Measurements from ENCODE around the gene TACC2. TPM values are rescaled to one million over a fixed set of nuclear protein-coding genes. Genes with fewer than 3 reads are reported as not detected.

Gene TACC2
- total RNA-seq, 5 donors from 2014 or later (not counting 1 experiment from before 2014, with no cell fraction given) = 0.46 to 0.70 (median 0.60) TPM; not detected in 2

DNA sequence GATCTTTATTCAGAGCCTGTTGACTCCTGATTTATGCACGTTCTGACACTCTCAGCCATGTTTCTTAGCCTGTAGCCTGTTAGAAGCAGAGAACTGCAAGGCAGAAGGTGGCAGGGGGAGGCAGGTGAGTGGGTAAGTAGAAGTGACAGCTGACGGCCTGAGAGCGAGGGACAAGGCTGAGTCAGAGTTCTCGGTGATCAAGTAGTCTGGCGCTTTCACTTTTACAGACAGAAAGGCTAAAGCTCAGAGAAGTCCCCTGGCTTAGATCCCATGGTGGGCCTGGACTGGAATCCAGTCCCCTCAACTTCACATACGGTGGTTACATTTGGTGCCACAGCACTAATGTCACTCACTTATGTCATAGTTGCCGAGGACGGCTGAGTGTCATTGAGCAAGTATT, 139.0 kb downstream of the TACC2 start:
- no peak overlapping the region for H3K4me3 Mint-ChIP-seq
- no peak for DNase-seq
- ATAC-seq (replicated peaks in 1 of 4) = no peak
- ChIA-PET CTCF (no interaction called here), POLR2A (no interaction called here)
- H3K4me1 ChIP-seq (ENCODE audit: control insufficient read depth in 1 of 2, extremely low read depth in 1 of 2, insufficient read depth in 2 of 2, low read length in 2 of 2) = no peaks in the 10 kb centered on the region
- H3K27ac Mint-ChIP-seq = no peak overlapping the region
- no peaks in the 10 kb centered on the region for H3K36me3 ChIP-seq (ENCODE audit: control insufficient read depth in 2 of 2, extremely low read depth in 1 of 2, insufficient read depth in 1 of 2, low read length in 1 of 2)
- peaks cover 11 to 14% of the 10 kb centered on the region in 2 donors for H3K27me3 Mint-ChIP-seq
- peaks cover 0 to 6% of the 10 kb centered on the region in 2 experiments for H3K27me3 ChIP-seq (replicated peaks in 1 of 2; ENCODE audit: control insufficient read depth in 2 of 2, extremely low read depth in 1 of 2, insufficient read depth in 2 of 2, low read length in 1 of 2)
- H3K27ac ChIP-seq (ENCODE audit: low read length) = no peak overlapping the region
- no peaks in the 10 kb centered on the region for H3K36me3 Mint-ChIP-seq
- H3K9me3 Mint-ChIP-seq = no peaks in the 10 kb centered on the region
- no peaks in the 10 kb centered on the region for H3K4me1 Mint-ChIP-seq
- no peak overlapping the region for H3K4me3 ChIP-seq (ENCODE audit: control insufficient read depth in 1 of 2, extremely low read depth in 1 of 2, low read length in 1 of 2)
- no peaks in the 10 kb centered on the region for H3K9me3 ChIP-seq
- WGBS (ENCODE audit: insufficient coverage) = 79% methylated on average over 5 of the region's 8 CpGs

DNA sequence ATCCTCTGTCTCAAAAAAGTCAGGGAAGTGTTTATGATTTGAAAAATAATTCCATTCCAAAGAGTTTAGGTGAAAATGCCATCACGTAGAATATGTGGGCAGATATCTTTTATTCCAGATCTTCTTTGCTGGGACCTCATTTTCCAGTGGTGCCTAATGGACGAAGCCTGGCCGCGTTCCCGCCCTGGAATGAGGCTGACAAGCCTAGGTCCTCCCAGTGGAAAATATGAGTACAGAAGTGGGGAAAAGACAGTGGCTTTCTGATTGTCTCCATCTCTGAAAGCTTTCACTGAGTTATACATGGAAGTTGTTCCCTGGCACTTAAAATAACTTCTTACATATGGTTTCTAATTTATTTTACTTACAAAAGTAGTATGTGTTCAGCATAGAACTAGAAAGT, 139.4 kb downstream of the TACC2 start:
- WGBS (ENCODE audit: insufficient coverage) = 94% methylated on average over 5 of the region's 5 CpGs
- no peak for DNase-seq
- H3K9me3 ChIP-seq = no peaks in the 10 kb centered on the region
- ChIA-PET POLR2A (no interaction called here), CTCF (no interaction called here)
- no peak overlapping the region for H3K4me3 ChIP-seq (ENCODE audit: control insufficient read depth in 1 of 2, extremely low read depth in 1 of 2, low read length in 1 of 2)
- no peak overlapping the region for H3K27ac ChIP-seq (ENCODE audit: low read length)
- no peaks in the 10 kb centered on the region for H3K36me3 ChIP-seq (ENCODE audit: control insufficient read depth in 2 of 2, extremely low read depth in 1 of 2, insufficient read depth in 1 of 2, low read length in 1 of 2)
- no peak for ATAC-seq (replicated peaks in 1 of 4)
- no peaks in the 10 kb centered on the region for H3K4me1 ChIP-seq (ENCODE audit: control insufficient read depth in 1 of 2, extremely low read depth in 1 of 2, insufficient read depth in 2 of 2, low read length in 2 of 2)
- peaks cover 0 to 4% of the 10 kb centered on the region in 2 experiments for H3K27me3 ChIP-seq (replicated peaks in 1 of 2; ENCODE audit: control insufficient read depth in 2 of 2, extremely low read depth in 1 of 2, insufficient read depth in 2 of 2, low read length in 1 of 2)
- Mint-ChIP-seq H3K27ac (no peak overlapping the region), H3K27me3 (peaks cover 15 to 17% of the 10 kb centered on the region in 2 donors), H3K4me3 (no peak overlapping the region), H3K4me1 (no peaks in the 10 kb centered on the region), H3K9me3 (no peaks in the 10 kb centered on the region), H3K36me3 (no peaks in the 10 kb centered on the region)

DNA sequence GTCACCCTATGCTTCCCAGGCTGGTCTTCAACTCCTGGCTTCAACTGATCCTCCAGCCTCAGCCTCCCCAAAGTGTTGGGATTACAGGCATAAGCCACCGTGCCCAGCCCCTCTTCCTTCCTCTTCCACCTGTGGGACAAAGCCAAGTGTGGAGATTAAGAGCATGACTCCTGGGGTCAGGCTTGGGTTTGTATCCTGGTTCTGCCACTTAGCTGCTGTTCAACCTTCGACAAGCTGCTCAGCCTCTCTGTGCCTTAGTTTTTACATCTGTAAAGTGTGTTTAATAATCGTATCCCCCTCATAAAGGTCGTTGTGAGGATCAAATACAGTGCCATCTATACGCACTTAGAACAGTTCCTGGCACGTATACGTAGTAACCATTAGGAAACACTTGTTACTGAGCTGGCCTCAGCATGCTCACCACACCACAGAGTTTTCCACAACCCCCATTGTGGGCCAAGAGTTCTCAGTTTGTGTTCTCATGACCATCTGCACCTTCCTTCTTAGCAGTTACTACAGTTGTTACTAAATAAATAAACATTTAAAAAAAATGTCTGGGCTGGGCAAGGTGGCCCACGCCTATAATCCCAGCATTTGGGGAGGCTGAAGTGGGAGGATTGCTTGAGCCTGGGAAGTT, 141.6 kb downstream of the TACC2 start:
- no peak for ATAC-seq (replicated peaks in 1 of 4)
- Mint-ChIP-seq H3K27ac (no peak overlapping the region), H3K4me3 (no peak overlapping the region), H3K36me3 (no peaks in the 10 kb centered on the region), H3K4me1 (no peaks in the 10 kb centered on the region), H3K27me3 (peaks cover 17 to 20% of the 10 kb centered on the region in 2 donors), H3K9me3 (no peaks in the 10 kb centered on the region)
- Histone ChIP-seq H3K27me3 (replicated peaks in 1 of 2; ENCODE audit: control insufficient read depth in 2 of 2, extremely low read depth in 1 of 2, insufficient read depth in 2 of 2, low read length in 1 of 2) (peaks cover 0 to 10% of the 10 kb centered on the region in 2 experiments), H3K36me3 (ENCODE audit: control insufficient read depth in 2 of 2, extremely low read depth in 1 of 2, insufficient read depth in 1 of 2, low read length in 1 of 2) (no peaks in the 10 kb centered on the region), H3K9me3 (no peaks in the 10 kb centered on the region), H3K4me1 (ENCODE audit: control insufficient read depth in 1 of 2, extremely low read depth in 1 of 2, insufficient read depth in 2 of 2, low read length in 2 of 2) (no peaks in the 10 kb centered on the region), H3K4me3 (ENCODE audit: control insufficient read depth in 1 of 2, extremely low read depth in 1 of 2, low read length in 1 of 2) (no peak overlapping the region), H3K27ac (ENCODE audit: low read length) (no peak overlapping the region)
- DNase-seq = no peak
- ChIA-PET POLR2A (no interaction called here), CTCF (no interaction called here)
- no CpG with 5 or more reads among the region's 8 CpGs for WGBS (ENCODE audit: insufficient coverage)

DNA sequence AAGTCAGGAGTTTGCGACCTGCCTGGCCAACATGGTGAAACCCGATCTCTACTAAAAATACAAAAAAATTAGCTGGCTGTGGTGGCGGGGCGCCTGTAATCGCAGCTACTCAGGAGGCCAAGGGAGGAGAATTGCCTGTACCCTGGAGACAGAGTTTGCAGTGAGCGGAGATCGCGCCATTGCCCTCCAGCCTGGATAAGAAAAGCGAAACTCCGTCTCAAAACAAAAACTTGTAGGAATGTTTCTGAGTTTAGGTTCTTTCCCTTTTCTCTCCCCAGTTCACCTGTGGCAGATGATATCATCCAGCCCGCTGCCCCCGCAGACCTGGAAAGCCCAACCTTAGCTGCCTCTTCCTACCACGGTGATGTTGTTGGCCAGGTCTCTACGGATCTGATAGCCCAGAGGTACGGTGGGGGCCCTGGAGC, 143.4 kb downstream of the TACC2 start:
- 93% methylated on average over 5 of the region's 15 CpGs for WGBS (ENCODE audit: insufficient coverage)
- Histone ChIP-seq H3K36me3 (ENCODE audit: control insufficient read depth in 2 of 2, extremely low read depth in 1 of 2, insufficient read depth in 1 of 2, low read length in 1 of 2) (no peaks in the 10 kb centered on the region), H3K4me1 (ENCODE audit: control insufficient read depth in 1 of 2, extremely low read depth in 1 of 2, insufficient read depth in 2 of 2, low read length in 2 of 2) (no peaks in the 10 kb centered on the region), H3K27me3 (replicated peaks in 1 of 2; ENCODE audit: control insufficient read depth in 2 of 2, extremely low read depth in 1 of 2, insufficient read depth in 2 of 2, low read length in 1 of 2) (peaks cover 0 to 7% of the 10 kb centered on the region in 2 experiments), H3K9me3 (no peaks in the 10 kb centered on the region), H3K4me3 (ENCODE audit: control insufficient read depth in 1 of 2, extremely low read depth in 1 of 2, low read length in 1 of 2) (no peak overlapping the region), H3K27ac (ENCODE audit: low read length) (no peak overlapping the region)
- ATAC-seq (replicated peaks in 1 of 4) (no peak), DNase-seq (no peak)
- Mint-ChIP-seq H3K4me3 (no peak overlapping the region), H3K27ac (no peak overlapping the region), H3K27me3 (peaks cover 17 to 20% of the 10 kb centered on the region in 2 donors), H3K4me1 (no peaks in the 10 kb centered on the region), H3K36me3 (no peaks in the 10 kb centered on the region), H3K9me3 (no peaks in the 10 kb centered on the region)
- POLR2A ChIA-PET = no interaction called here
- CTCF ChIA-PET = no interaction called here

DNA sequence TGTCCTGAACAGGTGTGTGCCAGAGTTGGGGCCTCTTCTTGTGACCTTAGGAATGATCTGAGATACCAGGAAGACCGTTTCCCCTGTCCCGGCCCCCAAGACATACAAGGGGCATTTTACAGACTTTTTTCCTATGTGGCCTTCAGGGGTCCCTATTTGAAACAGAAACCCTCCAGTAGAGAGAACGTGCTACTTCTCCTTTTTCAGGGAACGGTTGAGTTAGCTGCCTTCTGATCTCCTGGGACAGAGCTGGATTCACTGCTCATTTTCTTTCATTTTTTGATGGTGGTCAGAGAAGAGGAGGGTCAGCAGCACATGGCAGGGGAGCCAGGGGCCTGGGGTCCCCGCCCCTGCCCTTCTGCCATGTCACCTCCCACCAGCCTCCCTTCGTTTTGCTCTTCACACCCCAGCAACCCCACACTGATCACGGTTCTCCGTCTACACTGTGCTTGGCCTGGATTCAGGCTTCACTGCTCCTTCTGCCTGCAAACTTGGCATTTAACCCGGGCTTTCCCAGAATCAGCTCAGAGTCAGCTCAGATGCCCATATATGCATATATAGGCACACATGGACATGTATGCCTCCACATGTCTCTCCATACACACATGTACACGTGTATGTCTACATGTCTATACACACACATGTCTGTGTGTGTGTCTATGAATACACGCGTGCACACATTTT, 144.1 kb downstream of the TACC2 start:
- ATAC-seq (replicated peaks in 1 of 4) (no peak), DNase-seq (no peak)
- H3K9me3 ChIP-seq = no peaks in the 10 kb centered on the region
- no peak overlapping the region for H3K27ac ChIP-seq (ENCODE audit: low read length)
- Mint-ChIP-seq H3K27ac (no peak overlapping the region), H3K4me1 (no peaks in the 10 kb centered on the region), H3K27me3 (peaks cover 10 to 14% of the 10 kb centered on the region in 2 donors), H3K4me3 (no peak overlapping the region), H3K9me3 (no peaks in the 10 kb centered on the region), H3K36me3 (no peaks in the 10 kb centered on the region)
- POLR2A ChIA-PET = no interaction called here
- H3K36me3 ChIP-seq (ENCODE audit: control insufficient read depth in 2 of 2, extremely low read depth in 1 of 2, insufficient read depth in 1 of 2, low read length in 1 of 2) = no peaks in the 10 kb centered on the region
- 55% methylated on average over 7 of the region's 12 CpGs for WGBS (ENCODE audit: insufficient coverage)
- H3K4me1 ChIP-seq (ENCODE audit: control insufficient read depth in 1 of 2, extremely low read depth in 1 of 2, insufficient read depth in 2 of 2, low read length in 2 of 2) = no peaks in the 10 kb centered on the region
- CTCF ChIA-PET = no interaction called here
- H3K4me3 ChIP-seq (ENCODE audit: control insufficient read depth in 1 of 2, extremely low read depth in 1 of 2, low read length in 1 of 2) = no peak overlapping the region
- peaks cover 0 to 7% of the 10 kb centered on the region in 2 experiments for H3K27me3 ChIP-seq (replicated peaks in 1 of 2; ENCODE audit: control insufficient read depth in 2 of 2, extremely low read depth in 1 of 2, insufficient read depth in 2 of 2, low read length in 1 of 2)

DNA sequence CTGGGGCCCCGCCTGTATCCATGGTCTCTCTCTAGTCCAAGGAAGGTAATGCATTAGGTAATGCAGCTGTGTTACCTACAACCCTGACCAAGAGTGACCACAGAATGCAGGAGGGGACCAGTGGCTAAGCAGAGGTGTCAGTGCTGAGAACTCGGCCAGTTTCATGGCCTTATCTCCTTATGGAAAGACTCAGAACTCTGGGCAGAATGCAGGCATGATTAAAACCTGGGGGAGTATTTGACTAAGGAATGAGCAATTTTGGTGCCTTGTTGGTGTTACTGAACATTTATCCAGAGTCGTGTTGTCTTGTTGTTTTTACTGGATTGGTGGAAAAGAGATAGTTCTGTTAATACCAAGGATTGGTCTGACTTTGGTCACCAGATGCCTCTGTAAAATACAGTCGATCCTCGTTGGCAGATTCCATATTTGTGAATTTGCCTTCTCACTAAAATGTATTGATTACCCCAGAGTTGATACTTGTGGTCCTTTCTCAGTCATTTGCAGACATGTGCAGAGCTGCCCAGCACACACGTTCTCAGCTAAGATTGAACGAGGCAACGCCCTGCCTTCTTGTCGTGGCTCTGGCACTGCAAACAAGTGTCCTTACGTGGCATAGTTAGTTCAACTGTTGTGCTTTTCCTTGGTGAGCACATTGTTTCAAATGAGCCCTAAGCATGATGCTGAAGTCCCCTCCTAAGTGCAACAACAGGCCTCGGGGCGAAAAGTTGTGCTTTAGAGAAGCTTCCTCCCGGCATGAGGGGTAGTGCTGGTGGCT, 146.5 kb downstream of the TACC2 start:
- ATAC-seq (replicated peaks in 1 of 4) (no peak), DNase-seq (no peak)
- H3K36me3 ChIP-seq (ENCODE audit: control insufficient read depth in 2 of 2, extremely low read depth in 1 of 2, insufficient read depth in 1 of 2, low read length in 1 of 2) = no peaks in the 10 kb centered on the region
- no peaks in the 10 kb centered on the region for H3K4me1 ChIP-seq (ENCODE audit: control insufficient read depth in 1 of 2, extremely low read depth in 1 of 2, insufficient read depth in 2 of 2, low read length in 2 of 2)
- H3K4me1 Mint-ChIP-seq = no peaks in the 10 kb centered on the region
- H3K36me3 Mint-ChIP-seq = no peaks in the 10 kb centered on the region
- no peaks in the 10 kb centered on the region for H3K9me3 Mint-ChIP-seq
- peaks cover 5 to 9% of the 10 kb centered on the region in 2 donors for H3K27me3 Mint-ChIP-seq
- H3K27ac Mint-ChIP-seq = no peak overlapping the region
- H3K4me3 Mint-ChIP-seq = no peak overlapping the region
- CTCF ChIA-PET = no interaction called here
- H3K9me3 ChIP-seq = no peaks in the 10 kb centered on the region
- 83% methylated on average over 8 of the region's 13 CpGs for WGBS (ENCODE audit: insufficient coverage)
- H3K4me3 ChIP-seq (ENCODE audit: control insufficient read depth in 1 of 2, extremely low read depth in 1 of 2, low read length in 1 of 2) = no peak overlapping the region
- POLR2A ChIA-PET = no interaction called here
- H3K27me3 ChIP-seq (replicated peaks in 1 of 2; ENCODE audit: control insufficient read depth in 2 of 2, extremely low read depth in 1 of 2, insufficient read depth in 2 of 2, low read length in 1 of 2) = peaks cover 0 to 9% of the 10 kb centered on the region in 2 experiments
- H3K27ac ChIP-seq (ENCODE audit: low read length) = no peak overlapping the region
